Type B pancreatic cell (in vitro differentiated cells): ENCODE data around the gene COPS7A. TPM values are rescaled to one million over a fixed set of nuclear protein-coding genes. Genes with fewer than 3 reads are reported as not detected.

Experiments
- DNase-seq: peaks from one replicate; pipeline ENCODE4 v3.0.0; 2021; ENCODE audit warnings: mixed read lengths; ENCODE audit not compliant: unreplicated experiment; ENCODE audit errors: extremely low spot score
- H3K27ac Mint-ChIP-seq: 2 replicates; pipeline ENCODE4 v1.8.0; 2021; ENCODE audit warnings: mild to moderate bottlenecking, mixed read lengths
- H3K27me3 Mint-ChIP-seq: 2 replicates; pipeline ENCODE4 v1.8.0; 2021; ENCODE audit warnings: mixed read lengths
- H3K36me3 Mint-ChIP-seq: 2 replicates; pipeline ENCODE4 v1.8.0; 2021; ENCODE audit warnings: mixed read lengths
- H3K4me1 Mint-ChIP-seq: one replicate; pipeline ENCODE4 v1.8.0; 2021; ENCODE audit warnings: mixed read lengths; ENCODE audit not compliant: unreplicated experiment
- H3K4me3 Mint-ChIP-seq: 2 replicates; pipeline ENCODE4 v1.8.0; 2021; ENCODE audit warnings: mild to moderate bottlenecking, mixed read lengths
- H3K9me3 Mint-ChIP-seq: 2 replicates; pipeline ENCODE4 v1.8.0; 2021; ENCODE audit warnings: mixed read lengths
- total RNA-seq: library from RNA; stranded (reverse); gene quantifications from 2 replicates; pipeline ENCODE4 v1.2.1, GENCODE V29; 2021; ENCODE audit warnings: low replicate concordance
- TF ChIP-seq, protein P1 (sequence below): fragments of 200-600 bp; sonication (generic); conservative IDR thresholded peaks from 2 replicates; pipeline ENCODE4 v1.5.0; 2021; ENCODE audit warnings: antibody characterized with exemption, mild to moderate bottlenecking

COPS7A gene
- total RNA-seq, 1 donor from 2014 or later: 35.4 TPM

DNA sequence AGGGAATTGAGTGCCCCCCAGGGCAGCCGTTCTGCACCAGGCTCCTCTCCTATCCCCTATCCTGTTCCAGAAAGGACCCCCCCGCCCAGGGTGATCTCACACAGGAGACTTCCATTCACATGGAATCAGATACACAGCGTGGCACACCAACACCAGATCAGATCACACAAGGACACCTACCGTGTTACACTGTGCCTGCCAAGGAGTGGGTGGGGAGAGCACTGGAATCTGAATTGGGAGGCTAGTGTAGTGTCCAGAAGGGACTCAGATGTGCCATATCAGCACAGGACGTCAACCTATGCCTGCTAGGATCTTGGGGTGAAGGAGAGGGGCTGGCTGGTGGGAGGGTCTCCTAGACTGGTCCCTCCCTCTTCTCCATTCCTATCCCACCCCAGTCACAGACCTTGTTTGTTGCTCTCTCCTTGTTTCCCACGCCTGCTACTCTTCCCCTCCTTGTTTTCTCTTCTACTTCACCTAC lies 44.6 kb downstream of the COPS7A start:
- TF ChIP-seq, protein P1, sequence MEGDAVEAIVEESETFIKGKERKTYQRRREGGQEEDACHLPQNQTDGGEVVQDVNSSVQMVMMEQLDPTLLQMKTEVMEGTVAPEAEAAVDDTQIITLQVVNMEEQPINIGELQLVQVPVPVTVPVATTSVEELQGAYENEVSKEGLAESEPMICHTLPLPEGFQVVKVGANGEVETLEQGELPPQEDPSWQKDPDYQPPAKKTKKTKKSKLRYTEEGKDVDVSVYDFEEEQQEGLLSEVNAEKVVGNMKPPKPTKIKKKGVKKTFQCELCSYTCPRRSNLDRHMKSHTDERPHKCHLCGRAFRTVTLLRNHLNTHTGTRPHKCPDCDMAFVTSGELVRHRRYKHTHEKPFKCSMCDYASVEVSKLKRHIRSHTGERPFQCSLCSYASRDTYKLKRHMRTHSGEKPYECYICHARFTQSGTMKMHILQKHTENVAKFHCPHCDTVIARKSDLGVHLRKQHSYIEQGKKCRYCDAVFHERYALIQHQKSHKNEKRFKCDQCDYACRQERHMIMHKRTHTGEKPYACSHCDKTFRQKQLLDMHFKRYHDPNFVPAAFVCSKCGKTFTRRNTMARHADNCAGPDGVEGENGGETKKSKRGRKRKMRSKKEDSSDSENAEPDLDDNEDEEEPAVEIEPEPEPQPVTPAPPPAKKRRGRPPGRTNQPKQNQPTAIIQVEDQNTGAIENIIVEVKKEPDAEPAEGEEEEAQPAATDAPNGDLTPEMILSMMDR: no peak
- Mint-ChIP-seq H3K4me3 (peak overlapping the region; percentile 97), H3K27ac (peak overlapping the region; percentile 96), H3K36me3 (peaks cover 12% of the 10 kb centered on the region), H3K27me3 (peaks cover 44% of the 10 kb centered on the region), H3K9me3 (no peaks in the 10 kb centered on the region), H3K4me1 (peaks cover 48% of the 10 kb centered on the region)
- DNase-seq: no peak

GRCh38 chr12:6768990-6769389 lies 45.1 kb downstream of the COPS7A start:
- Mint-ChIP-seq H3K27ac (peak overlapping the region; percentile 96), H3K27me3 (peaks cover 46% of the 10 kb centered on the region), H3K4me3 (peak overlapping the region; percentile 97), H3K4me1 (peaks cover 44% of the 10 kb centered on the region), H3K9me3 (no peaks in the 10 kb centered on the region), H3K36me3 (peaks cover 12% of the 10 kb centered on the region)
- no peak for DNase-seq
- TF ChIP-seq, protein P1: no peak

DNA sequence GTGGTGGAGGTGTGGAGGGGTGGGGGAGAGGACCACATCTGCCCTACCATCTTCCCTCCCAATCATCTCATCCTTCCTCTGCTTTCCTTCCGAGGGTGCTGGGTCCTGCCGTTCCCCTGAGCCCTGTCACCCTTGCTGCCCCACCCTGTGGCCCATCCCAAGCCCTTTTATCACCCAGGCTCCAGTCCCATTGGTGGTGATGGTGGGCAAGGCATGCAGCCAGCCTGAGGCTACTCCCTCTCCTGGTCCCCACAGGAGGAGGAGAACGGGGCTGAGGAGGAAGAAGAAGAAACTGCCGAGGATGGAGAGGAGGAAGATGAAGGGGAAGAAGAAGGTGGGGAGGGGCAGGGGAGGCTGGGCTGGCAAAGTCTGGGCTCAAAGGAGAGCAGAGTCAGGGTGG lies 45.8 kb downstream of the COPS7A start:
- Mint-ChIP-seq H3K4me3 (no peak overlapping the region), H3K9me3 (no peaks in the 10 kb centered on the region), H3K27ac (no peak overlapping the region)

DNA sequence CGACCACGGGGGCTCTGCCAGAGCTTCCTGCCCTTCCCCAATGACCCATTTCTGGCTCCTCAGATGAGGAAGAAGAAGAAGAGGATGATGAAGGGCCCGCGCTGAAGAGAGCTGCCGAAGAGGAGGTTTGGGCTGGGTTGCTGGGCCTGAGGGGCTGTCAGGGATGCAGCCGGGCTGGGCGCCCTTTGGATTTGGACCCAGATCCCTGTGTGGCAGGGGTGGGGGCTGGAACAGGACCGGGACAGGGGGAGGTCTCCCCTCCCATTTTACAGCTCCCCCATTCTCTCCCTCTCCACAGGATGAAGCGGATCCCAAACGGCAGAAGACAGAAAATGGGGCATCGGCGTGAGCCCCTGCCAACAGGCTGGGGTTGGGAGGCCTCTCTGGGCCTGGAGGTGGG lies 46.2 kb downstream of the COPS7A start:
- Mint-ChIP-seq H3K36me3 (peaks cover 19% of the 10 kb centered on the region), H3K4me1 (peaks cover 35% of the 10 kb centered on the region), H3K27me3 (peaks cover 48% of the 10 kb centered on the region), H3K4me3 (no peak overlapping the region), H3K9me3 (no peaks in the 10 kb centered on the region), H3K27ac (no peak overlapping the region)
- TF ChIP-seq, protein P1: no peak
- no peak for DNase-seq

More for the DNA sequence above, 45.8 kb downstream of the COPS7A start:
- Mint-ChIP-seq H3K36me3 (peaks cover 14% of the 10 kb centered on the region), H3K4me1 (peaks cover 38% of the 10 kb centered on the region), H3K27me3 (peaks cover 46% of the 10 kb centered on the region)
- TF ChIP-seq, protein P1: no peak
- no peak for DNase-seq

- H3K27me3 Mint-ChIP-seq: peaks cover 48% of the 10 kb centered on the region
- no peak overlapping the region for H3K27ac Mint-ChIP-seq
- no peak overlapping the region for H3K4me3 Mint-ChIP-seq
- H3K4me1 Mint-ChIP-seq: peaks cover 30% of the 10 kb centered on the region
- DNase-seq: no peak
- TF ChIP-seq, protein P1: no peak
- H3K9me3 Mint-ChIP-seq: no peaks in the 10 kb centered on the region
- peaks cover 19% of the 10 kb centered on the region for H3K36me3 Mint-ChIP-seq
These were observed 46.8 kb downstream of the COPS7A start for GRCh38 chr12:6770600-6770999.

DNA sequence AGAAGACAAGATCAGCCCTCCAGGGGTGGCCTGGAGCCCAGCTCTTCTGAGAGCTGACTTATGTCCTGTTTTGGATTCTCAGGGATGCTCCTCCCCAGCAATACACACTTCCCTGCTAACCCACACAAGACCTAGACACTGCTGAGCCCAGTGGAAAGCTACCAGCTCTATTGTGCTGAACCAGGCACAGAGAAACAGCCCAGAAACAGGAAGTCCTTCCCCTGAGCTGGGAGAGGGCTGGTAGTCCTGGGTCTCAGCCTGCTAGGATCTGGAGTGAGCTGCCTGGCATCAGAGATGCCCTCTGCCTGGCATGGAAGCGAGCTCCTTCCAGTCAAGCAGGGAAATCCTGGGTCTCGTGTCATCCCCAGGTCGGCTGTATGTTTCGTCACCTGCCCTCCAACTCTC lies 47.2 kb downstream of the COPS7A start:
- Mint-ChIP-seq H3K9me3 (no peaks in the 10 kb centered on the region), H3K36me3 (peaks cover 21% of the 10 kb centered on the region), H3K27me3 (peaks cover 53% of the 10 kb centered on the region), H3K4me1 (peaks cover 29% of the 10 kb centered on the region), H3K27ac (peak overlapping the region; percentile 51), H3K4me3 (peak overlapping the region; percentile 40)
- TF ChIP-seq, protein P1: no peak
- no peak for DNase-seq
